ENCODE measurements around the gene DLG2.

DLG2 gene

GRCh38 chr11:83858694-83859093 is 1768.5 kb downstream of the DLG2 start:
- Histone ChIP-seq H3K27me3 (ENCODE audit: control insufficient read depth, insufficient read depth, low read length, poor library complexity, severe bottlenecking) (no peaks in the 10 kb centered on the region), H3K36me3 (ENCODE audit: control insufficient read depth, insufficient read depth, low read length) (no peaks in the 10 kb centered on the region), H3K27ac (ENCODE audit: insufficient read depth, low read depth, low read length, poor library complexity, severe bottlenecking) (no peak overlapping the region), H3K4me1 (ENCODE audit: control insufficient read depth, insufficient read depth, low read length) (no peaks in the 10 kb centered on the region), H3K4me3 (ENCODE audit: insufficient read depth, low read depth, low read length) (no peak overlapping the region), H3K9me3 (ENCODE audit: control insufficient read depth, low read length) (no peaks in the 10 kb centered on the region)
- 88 to 91% methylated on average over 1 of the region's 1 CpG for WGBS, 2 experiments

GRCh38 chr11:83855237-83855636 is 1771.9 kb downstream of the DLG2 start:
- Histone ChIP-seq H3K4me1 (ENCODE audit: control insufficient read depth, insufficient read depth, low read length) (no peaks in the 10 kb centered on the region), H3K36me3 (ENCODE audit: control insufficient read depth, insufficient read depth, low read length) (no peaks in the 10 kb centered on the region), H3K27ac (ENCODE audit: insufficient read depth, low read depth, low read length, poor library complexity, severe bottlenecking) (no peak overlapping the region), H3K27me3 (ENCODE audit: control insufficient read depth, insufficient read depth, low read length, poor library complexity, severe bottlenecking) (no peaks in the 10 kb centered on the region), H3K9me3 (ENCODE audit: control insufficient read depth, low read length) (no peaks in the 10 kb centered on the region), H3K4me3 (ENCODE audit: insufficient read depth, low read depth, low read length) (no peak overlapping the region)
- WGBS, 2 experiments, result no CpG with 5 or more reads among the region's 1 CpG

- Histone ChIP-seq H3K9me3 (ENCODE audit: control insufficient read depth, low read length) (no peaks in the 10 kb centered on the region), H3K27me3 (ENCODE audit: control insufficient read depth, insufficient read depth, low read length, poor library complexity, severe bottlenecking) (no peaks in the 10 kb centered on the region), H3K36me3 (ENCODE audit: control insufficient read depth, insufficient read depth, low read length) (no peaks in the 10 kb centered on the region), H3K4me1 (ENCODE audit: control insufficient read depth, insufficient read depth, low read length) (no peaks in the 10 kb centered on the region), H3K4me3 (ENCODE audit: insufficient read depth, low read depth, low read length) (no peak overlapping the region), H3K27ac (ENCODE audit: insufficient read depth, low read depth, low read length, poor library complexity, severe bottlenecking) (no peak overlapping the region)
- 86 to 89% methylated on average over 1 of the region's 1 CpG for WGBS, 2 experiments
Measured at GRCh38 chr11:83852775-83853442, 1774.2 kb downstream of the DLG2 start.

- Histone ChIP-seq H3K4me3 (ENCODE audit: insufficient read depth, low read depth, low read length) (no peak overlapping the region), H3K27me3 (ENCODE audit: control insufficient read depth, insufficient read depth, low read length, poor library complexity, severe bottlenecking) (no peaks in the 10 kb centered on the region), H3K36me3 (ENCODE audit: control insufficient read depth, insufficient read depth, low read length) (no peaks in the 10 kb centered on the region), H3K9me3 (ENCODE audit: control insufficient read depth, low read length) (no peaks in the 10 kb centered on the region), H3K4me1 (ENCODE audit: control insufficient read depth, insufficient read depth, low read length) (no peaks in the 10 kb centered on the region), H3K27ac (ENCODE audit: insufficient read depth, low read depth, low read length, poor library complexity, severe bottlenecking) (no peak overlapping the region)
- 95 to 96% methylated on average over 3 of the region's 3 CpGs for WGBS, 2 experiments
Measured at GRCh38 chr11:83852012-83852411, 1775.1 kb downstream of the DLG2 start.

- no peaks in the 10 kb centered on the region for H3K4me1 ChIP-seq (ENCODE audit: control insufficient read depth, insufficient read depth, low read length)
- 94 to 95% methylated on average over 4 to 6 of the region's 6 CpGs for WGBS, 2 experiments
- H3K27ac ChIP-seq (ENCODE audit: insufficient read depth, low read depth, low read length, poor library complexity, severe bottlenecking), result no peak overlapping the region
- no peaks in the 10 kb centered on the region for H3K27me3 ChIP-seq (ENCODE audit: control insufficient read depth, insufficient read depth, low read length, poor library complexity, severe bottlenecking)
- no peaks in the 10 kb centered on the region for H3K36me3 ChIP-seq (ENCODE audit: control insufficient read depth, insufficient read depth, low read length)
- no peaks in the 10 kb centered on the region for H3K9me3 ChIP-seq (ENCODE audit: control insufficient read depth, low read length)
- no peak overlapping the region for H3K4me3 ChIP-seq (ENCODE audit: insufficient read depth, low read depth, low read length)
Measured at GRCh38 chr11:83847467-83848034, 1779.6 kb downstream of the DLG2 start.

GRCh38 chr11:83845797-83846196 is 1781.3 kb downstream of the DLG2 start:
- no peaks in the 10 kb centered on the region for H3K27me3 ChIP-seq (ENCODE audit: control insufficient read depth, insufficient read depth, low read length, poor library complexity, severe bottlenecking)
- H3K27ac ChIP-seq (ENCODE audit: insufficient read depth, low read depth, low read length, poor library complexity, severe bottlenecking), result no peak overlapping the region
- H3K4me1 ChIP-seq (ENCODE audit: control insufficient read depth, insufficient read depth, low read length), result no peaks in the 10 kb centered on the region
- no peak overlapping the region for H3K4me3 ChIP-seq (ENCODE audit: insufficient read depth, low read depth, low read length)
- WGBS, 2 experiments, result 87 to 95% methylated on average over 1 of the region's 1 CpG
- H3K36me3 ChIP-seq (ENCODE audit: control insufficient read depth, insufficient read depth, low read length), result no peaks in the 10 kb centered on the region
- no peaks in the 10 kb centered on the region for H3K9me3 ChIP-seq (ENCODE audit: control insufficient read depth, low read length)

GRCh38 chr11:83840326-83840725 is 1786.8 kb downstream of the DLG2 start:
- no peaks in the 10 kb centered on the region for H3K4me1 ChIP-seq (ENCODE audit: control insufficient read depth, insufficient read depth, low read length)
- H3K36me3 ChIP-seq (ENCODE audit: control insufficient read depth, insufficient read depth, low read length), result no peaks in the 10 kb centered on the region
- no peaks in the 10 kb centered on the region for H3K9me3 ChIP-seq (ENCODE audit: control insufficient read depth, low read length)
- H3K4me3 ChIP-seq (ENCODE audit: insufficient read depth, low read depth, low read length), result no peak overlapping the region
- H3K27ac ChIP-seq (ENCODE audit: insufficient read depth, low read depth, low read length, poor library complexity, severe bottlenecking), result no peak overlapping the region
- H3K27me3 ChIP-seq (ENCODE audit: control insufficient read depth, insufficient read depth, low read length, poor library complexity, severe bottlenecking), result no peaks in the 10 kb centered on the region
- 90 to 95% methylated on average over 1 to 2 of the region's 2 CpGs for whole genome bisulfite sequencing, 2 experiments

- WGBS, 2 experiments, result 63 to 65% methylated on average over 10 of the region's 10 CpGs
- no peaks in the 10 kb centered on the region for H3K4me1 ChIP-seq (ENCODE audit: control insufficient read depth, insufficient read depth, low read length)
- H3K27me3 ChIP-seq (ENCODE audit: control insufficient read depth, insufficient read depth, low read length, poor library complexity, severe bottlenecking), result no peaks in the 10 kb centered on the region
- H3K27ac ChIP-seq (ENCODE audit: insufficient read depth, low read depth, low read length, poor library complexity, severe bottlenecking), result no peak overlapping the region
- no peaks in the 10 kb centered on the region for H3K36me3 ChIP-seq (ENCODE audit: control insufficient read depth, insufficient read depth, low read length)
- no peak overlapping the region for H3K4me3 ChIP-seq (ENCODE audit: insufficient read depth, low read depth, low read length)
- no peaks in the 10 kb centered on the region for H3K9me3 ChIP-seq (ENCODE audit: control insufficient read depth, low read length)
Measured at GRCh38 chr11:83836883-83837654, 1790.1 kb downstream of the DLG2 start.

- Histone ChIP-seq H3K36me3 (ENCODE audit: control insufficient read depth, insufficient read depth, low read length) (no peaks in the 10 kb centered on the region), H3K27me3 (ENCODE audit: control insufficient read depth, insufficient read depth, low read length, poor library complexity, severe bottlenecking) (no peaks in the 10 kb centered on the region), H3K27ac (ENCODE audit: insufficient read depth, low read depth, low read length, poor library complexity, severe bottlenecking) (no peak overlapping the region), H3K4me3 (ENCODE audit: insufficient read depth, low read depth, low read length) (no peak overlapping the region), H3K9me3 (ENCODE audit: control insufficient read depth, low read length) (no peaks in the 10 kb centered on the region), H3K4me1 (ENCODE audit: control insufficient read depth, insufficient read depth, low read length) (no peaks in the 10 kb centered on the region)
Measured at GRCh38 chr11:83836065-83836464, 1791.1 kb downstream of the DLG2 start.

GRCh38 chr11:83835423-83835822 is 1791.7 kb downstream of the DLG2 start:
- Histone ChIP-seq H3K4me1 (ENCODE audit: control insufficient read depth, insufficient read depth, low read length) (no peaks in the 10 kb centered on the region), H3K4me3 (ENCODE audit: insufficient read depth, low read depth, low read length) (no peak overlapping the region), H3K27me3 (ENCODE audit: control insufficient read depth, insufficient read depth, low read length, poor library complexity, severe bottlenecking) (no peaks in the 10 kb centered on the region), H3K27ac (ENCODE audit: insufficient read depth, low read depth, low read length, poor library complexity, severe bottlenecking) (no peak overlapping the region), H3K36me3 (ENCODE audit: control insufficient read depth, insufficient read depth, low read length) (no peaks in the 10 kb centered on the region), H3K9me3 (ENCODE audit: control insufficient read depth, low read length) (no peaks in the 10 kb centered on the region)
- WGBS, 2 experiments, result 90% methylated on average over 1 of the region's 1 CpG
